GM12878 (cell line): ENCODE results near the gene ZNF783. TPM values are rescaled to one million over a fixed set of nuclear protein-coding genes. Genes with fewer than 3 reads are reported as not detected.
A peak's percentile ranks its signal among the peaks of the same experiment; 100 is the strongest.

Experiments
- ATAC-seq: fragments of 200-7000 bp; cut with Tn5 transposase; 3 replicates; pipeline ENCODE4 v1.9.1; 2020; ENCODE audit warnings: mild to moderate bottlenecking, moderate library complexity
- BruUV-seq: library from RNA; stranded (reverse); fragments of 400-500 nt; replicated peaks from 2 replicates; lab custom pipeline; 2021; lab: Mats Ljungman, UMichigan
- CTCF ChIA-PET: fragments of 300-600 bp; sonication (Branson Sonifier 250); formaldehyde crosslinking; extraction: SDS; loops from one replicate; lab custom pipeline; 2021; ENCODE audit warnings: inconsistent platforms; lab: Yijun Ruan, JAX
- POLR2A ChIA-PET: fragments of 350-600 bp; formaldehyde crosslinking; extraction: SDS; loops from one replicate; lab custom pipeline; 2021; ENCODE audit warnings: inconsistent platforms; lab: Charles Lee
- RAD21 ChIA-PET: fragments of 300-600 bp; sonication (Branson Sonifier 250); formaldehyde crosslinking; loops from one replicate; lab custom pipeline; 2023; ENCODE audit warnings: antibody characterized with exemption; ENCODE audit not compliant: unreplicated experiment; lab: Charles Lee
- SMC1A ChIA-PET: fragments of 300-600 bp; sonication (Branson Sonifier 250); formaldehyde crosslinking; loops from one replicate; lab custom pipeline; 2023; ENCODE audit not compliant: unreplicated experiment, uncharacterized antibody; lab: Charles Lee
- DNase-seq: peaks from one replicate; pipeline ENCODE4 v3.0.0-alpha.2; 2011; ENCODE audit warnings: low read depth, low spot score
- FAIRE-seq: peaks from 3 replicates; lab custom pipeline; 2011; peaks lifted over from hg19 to GRCh38; lab: Jason Lieb, UNC
- H2AFZ ChIP-seq: 2 replicates; pipeline ENCODE4 v1.6.0; 2011; ENCODE audit warnings: low read depth, low read length, control low read depth; ENCODE audit not compliant: control insufficient read depth
- H3K27ac ChIP-seq: 2 replicates; pipeline ENCODE4 v1.5.1; 2011; ENCODE audit warnings: control low read depth; ENCODE audit not compliant: control insufficient read depth, insufficient read depth
- H3K27me3 ChIP-seq, 2 experiments: replicated peaks in 1 of 2; 2 replicates each; pipeline versions ENCODE4 v1.6.0 to v1.6.1; 2011; ENCODE audit warnings: low read length in 1 of 2; ENCODE audit not compliant: control insufficient read depth in 2 of 2, insufficient read depth in 2 of 2
- H3K36me3 ChIP-seq, 2 experiments: 2 replicates each; pipeline ENCODE4 v1.5.1; 2011; ENCODE audit warnings: low read length in 1 of 2; ENCODE audit not compliant: control insufficient read depth in 2 of 2, insufficient read depth in 2 of 2
- H3K4me1 ChIP-seq: 2 replicates; pipeline ENCODE4 v1.6.1; 2011; ENCODE audit warnings: mild to moderate bottlenecking, low read length, moderate library complexity, mixed read lengths; ENCODE audit not compliant: control insufficient read depth, insufficient read depth
- H3K4me2 ChIP-seq: 2 replicates; pipeline ENCODE4 v1.6.0; 2011; ENCODE audit warnings: control low read depth; ENCODE audit not compliant: control insufficient read depth, insufficient read depth
- H3K4me3 ChIP-seq: fragments of 200-600 bp; sonication (generic); 2 replicates; pipeline ENCODE4 v1.5.1; 2016
- H3K79me2 ChIP-seq: 2 replicates; pipeline ENCODE4 v1.6.0; 2011; ENCODE audit warnings: low read length; ENCODE audit not compliant: control insufficient read depth, insufficient read depth
- H3K9ac ChIP-seq: 2 replicates; pipeline ENCODE4 v1.8.0; 2011; ENCODE audit warnings: low read length, control low read depth, mixed read lengths; ENCODE audit not compliant: control insufficient read depth, insufficient read depth
- H3K9me3 ChIP-seq: replicated peaks from 3 replicates; pipeline ENCODE4 v1.5.1; 2011; ENCODE audit warnings: mild to moderate bottlenecking, low read length; ENCODE audit not compliant: control insufficient read depth, insufficient read depth
- H4K20me1 ChIP-seq: 2 replicates; pipeline ENCODE4 v1.6.0; 2011; ENCODE audit not compliant: control insufficient read depth, insufficient read depth
- E2F8 ChIP-seq: fragments of 450-650 bp; IDR thresholded peaks from 2 replicates; pipeline ENCODE4 v1.6.1; 2018; ENCODE audit warnings: mild to moderate bottlenecking, low read depth, moderate library complexity; ENCODE audit not compliant: partially characterized antibody
- IRF4 ChIP-seq: IDR thresholded peaks from 2 replicates; pipeline ENCODE4 v1.6.1; 2011; ENCODE audit warnings: low read depth, low read length
- MTA2 ChIP-seq: fragments of 450-650 bp; IDR thresholded peaks from 2 replicates; pipeline ENCODE4 v1.6.1; 2016; ENCODE audit warnings: low read depth, mild to moderate bottlenecking, moderate library complexity
- NBN ChIP-seq: fragments of 450-650 bp; IDR thresholded peaks from 2 replicates; pipeline ENCODE4 v1.6.1; 2016
- POLR2AphosphoS5 ChIP-seq: IDR thresholded peaks from 2 replicates; pipeline ENCODE4 v1.6.1; 2011; ENCODE audit warnings: mild to moderate bottlenecking, low read length, inconsistent platforms
- RELA ChIP-seq: fragments of 450-650 bp; IDR thresholded peaks from 2 replicates; pipeline ENCODE4 v1.8.0; 2014; ENCODE audit warnings: borderline replicate concordance; ENCODE audit not compliant: partially characterized antibody
- SUPT20H ChIP-seq: IDR thresholded peaks from 2 replicates; pipeline ENCODE4 v1.6.1; 2011; ENCODE audit warnings: low read depth, mild to moderate bottlenecking, low read length, moderate library complexity, borderline replicate concordance; ENCODE audit not compliant: control insufficient read depth
- TBL1XR1 ChIP-seq: IDR thresholded peaks from 2 replicates; pipeline ENCODE4 v1.6.1; 2012; ENCODE audit warnings: low read depth, low read length, improper control_type of control experiment
- ZBTB11 ChIP-seq: fragments of 450-650 bp; formaldehyde crosslinking; IDR thresholded peaks from 2 replicates; pipeline ENCODE4 v1.5.0; 2022; ENCODE audit warnings: mild to moderate bottlenecking, missing genetic modification characterization
- ZNF384 ChIP-seq: IDR thresholded peaks from 2 replicates; pipeline ENCODE4 v1.6.1; 2012; ENCODE audit warnings: low read depth, mild to moderate bottlenecking, low read length, improper control_type of control experiment, borderline replicate concordance
- WGBS: methylation state at CpG from one replicate; pipeline ENCODE4 v1.1.6; 2016; ENCODE audit warnings: low lambda C conversion rate; ENCODE audit not compliant: insufficient replicate concordance, insufficient coverage; ENCODE audit errors: missing lambda C conversion rate; 5-methylcytosine and 5-hydroxymethylcytosine counted together
- in situ Hi-C: fragments of 300-500 bp; cut with MboI; formaldehyde crosslinking; loops from 9 replicates; pipeline ENCODE4 v1.14.3; 2018; ENCODE audit warnings: mixed read lengths
- intact Hi-C: fragments of 100-400 bp; cut with micrococcal nuclease; formaldehyde crosslinking; loops from one replicate; pipeline ENCODE4 v1.14.2; 2022; ENCODE audit not compliant: unreplicated experiment
- polyA plus RNA-seq, 11 experiments: library from polyadenylated mRNA; depleted of rRNA in 4 of 11; unstranded in 6 of 11; stranded (reverse) in 5 of 11; fragments of >200 nt; fragmentation: Nextera tagmentation in 4 of 11; fragmentation: Illumina TruSeq in 1 of 11; extraction: Ambion mirVana in 4 of 11; extraction: Trizol in 1 of 11; gene quantifications; 1 replicate in 1 of 11; 2 replicates in 10 of 11; pipeline versions ENCODE4 v1.2.1 to v1.2.3, GENCODE V29; 2011 to 2016; ENCODE audit warnings: inconsistent platforms in 2 of 11, missing spikeins in 2 of 11, low read depth in 1 of 11
- total RNA-seq, 4 experiments: library from RNA; depleted of rRNA in 3 of 4; stranded (reverse); fragments of >200 nt in 3 of 4; fragmentation: Illumina TruSeq in 1 of 4; extraction: Trizol in 1 of 4; gene quantifications; 2 replicates each; pipeline versions ENCODE4 v1.2.1 to v1.2.3, GENCODE V29; 2013 to 2021

The ZNF783 gene
- total and polyA plus RNA-seq, 10 of the 15 experiments (the other 5 are each of a cell fraction or from before 2014, with no cell fraction given) = 2.0 to 14.4 (median 6.4) TPM

GRCh38 chr7:149297034-149297755, 35.2 kb downstream of the ZNF783 start:
- H3K4me2 ChIP-seq = no peak overlapping the region

GRCh38 chr7:149300620-149301285, 38.8 kb downstream of the ZNF783 start:
- POLR2A ChIA-PET = no interaction called here
- H3K9ac ChIP-seq = no peak overlapping the region
- SMC1A ChIA-PET = no interaction called here
- no peaks in the 10 kb centered on the region for H3K36me3 ChIP-seq
- H2AFZ ChIP-seq = no peak overlapping the region; the same call in 1 of the 2 replicates
- WGBS = 36% methylated on average over 8 of the region's 8 CpGs
- H3K9me3 ChIP-seq = no peaks in the 10 kb centered on the region; the same call in 2 of the 3 replicates
- H3K4me1 ChIP-seq = no peaks in the 10 kb centered on the region
- no peaks in the 10 kb centered on the region for H3K27me3 ChIP-seq
- no peak overlapping the region for H3K4me3 ChIP-seq
- RAD21 ChIA-PET = no interaction called here
- FAIRE-seq (peak; percentile 18), ATAC-seq (no peak), DNase-seq (no peak)
- CTCF ChIA-PET = no interaction called here
- H4K20me1 ChIP-seq = no peaks in the 10 kb centered on the region
- in situ Hi-C loops (no loop called here), intact Hi-C loops (no loop called here)
- TF ChIP-seq E2F8 (no peak), TBL1XR1 (no peak), NBN (no peak), MTA2 (no peak), ZBTB11 (CRISPR knock-in tag) (no peak), RELA (no peak), IRF4 (no peak), POLR2AphosphoS5 (no peak)
- H3K4me2 ChIP-seq = no peak overlapping the region
- no TSS peak for BruUV-seq
- H3K27ac ChIP-seq = no peak overlapping the region
- no peaks in the 10 kb centered on the region for H3K79me2 ChIP-seq

More at GRCh38 chr7:149297034-149297755, 35.2 kb downstream of the ZNF783 start:
- no peaks in the 10 kb centered on the region for H3K79me2 ChIP-seq
- H3K4me3 ChIP-seq = no peak overlapping the region
- intact Hi-C loops (no loop called here), in situ Hi-C loops (no loop called here)
- H2AFZ ChIP-seq = no peak overlapping the region
- POLR2A ChIA-PET = interaction anchor here (0.6 kb wide), 1 partner anchor 46 kb away, joined by 3 read pairs; no protein-coding TSS in a partner anchor
- no peak for DNase-seq
- no peaks in the 10 kb centered on the region for H4K20me1 ChIP-seq
- ATAC-seq = peak; percentile 63
- no peaks in the 10 kb centered on the region; the same call in 2 of the 3 replicates for H3K9me3 ChIP-seq
- SMC1A ChIA-PET = no interaction called here
- RAD21 ChIA-PET = no interaction called here
- CTCF ChIA-PET = no interaction called here
- BruUV-seq = no TSS peak
- H3K27me3 ChIP-seq = no peaks in the 10 kb centered on the region
- peaks cover 0 to 1% of the 10 kb centered on the region in 2 experiments; a peak in 1 of 4 replicates for H3K36me3 ChIP-seq
- H3K27ac ChIP-seq = no peak overlapping the region
- WGBS = 6% methylated on average over 5 of the region's 5 CpGs
- TF ChIP-seq SUPT20H (no peak), ZNF384 (0 out of 2 replicates have a peak, but pooled peaks have one; percentile 14)
- no peaks in the 10 kb centered on the region for H3K4me1 ChIP-seq
- no peak overlapping the region for H3K9ac ChIP-seq
- FAIRE-seq = no peak
